HEK293T (cell line): ENCODE data around the gene PLCB1.

ENCODE experiments used
- ARNT ChIP-seq: fragments of 450-650 bp; IDR thresholded peaks from 2 replicates; pipeline ENCODE4 v1.6.1; 2017; ENCODE audit warnings: mild to moderate bottlenecking
- FOXA1 ChIP-seq: fragments of 450-650 bp; IDR thresholded peaks from 2 replicates; pipeline ENCODE4 v1.6.1; 2016; ENCODE audit warnings: mild to moderate bottlenecking
- SUZ12 ChIP-seq: fragments of 450-650 bp; IDR thresholded peaks from 2 replicates; pipeline ENCODE4 v1.6.1; 2016; ENCODE audit warnings: mild to moderate bottlenecking

- TF ChIP-seq SUZ12 (no peak), FOXA1 (no peak), ARNT (no peak)
Observed at GRCh38 chr20:8788831-8789230, 656.8 kb downstream of the PLCB1 start.
